OCI-LY1 (cell line): Measurements from ENCODE around the gene LZTFL1.

Experiments
- H2AFZ ChIP-seq: fragments of 200-600 bp; sonication (generic), shearing (Covaris generic); 2 replicates; pipeline ENCODE4 v1.6.0; 2014; ENCODE audit warnings: antibody characterized with exemption, mild to moderate bottlenecking, low read length
- H3F3A ChIP-seq: fragments of 200-600 bp; sonication (generic), shearing (Covaris generic); 2 replicates; pipeline ENCODE4 v1.6.0; 2014; ENCODE audit warnings: mild to moderate bottlenecking, antibody characterized with exemption, low read length, moderate library complexity; ENCODE audit not compliant: insufficient read depth
- H3K27ac ChIP-seq: fragments of 200-600 bp; sonication (generic); 2 replicates; pipeline ENCODE4 v1.5.1; 2014; ENCODE audit warnings: low read length, mixed run types, mild to moderate bottlenecking, low read depth; ENCODE audit not compliant: poor library complexity, severe bottlenecking
- H3K27me3 ChIP-seq: fragments of 200-600 bp; sonication (generic); 2 replicates; pipeline ENCODE4 v1.6.0; 2014; ENCODE audit warnings: antibody characterized with exemption, mild to moderate bottlenecking, low read length, moderate library complexity; ENCODE audit not compliant: insufficient read depth
- H3K36me3 ChIP-seq: fragments of 200-600 bp; sonication (generic); 2 replicates; pipeline ENCODE4 v1.6.1; 2014; ENCODE audit warnings: mild to moderate bottlenecking, antibody characterized with exemption, low read length, moderate library complexity, mixed read lengths; ENCODE audit not compliant: insufficient read depth
- H3K4me1 ChIP-seq: fragments of 200-600 bp; sonication (generic); 2 replicates; pipeline ENCODE4 v1.5.1; 2014; ENCODE audit warnings: mild to moderate bottlenecking, low read length, moderate library complexity; ENCODE audit not compliant: insufficient read depth, severe bottlenecking
- H3K4me2 ChIP-seq: fragments of 200-600 bp; sonication (generic), shearing (Covaris generic); 2 replicates; pipeline ENCODE4 v1.6.1; 2014; ENCODE audit warnings: low read length
- H3K4me3 ChIP-seq: fragments of 200-600 bp; sonication (generic); 2 replicates; pipeline ENCODE4 v1.5.1; 2014; ENCODE audit warnings: low read length, low read depth, mild to moderate bottlenecking, mixed read lengths; ENCODE audit not compliant: poor library complexity, severe bottlenecking
- H3K79me2 ChIP-seq: fragments of 200-600 bp; shearing (Covaris generic); 2 replicates; pipeline ENCODE4 v1.6.1; 2016; ENCODE audit warnings: mixed run types, low read length, mixed read lengths; ENCODE audit not compliant: insufficient read depth
- H3K9ac ChIP-seq: fragments of 200-600 bp; sonication (generic), shearing (Covaris generic); 2 replicates; pipeline ENCODE4 v1.6.1; 2014; ENCODE audit warnings: mild to moderate bottlenecking, low read length, mixed read lengths
- H3K9me2 ChIP-seq: fragments of 200-600 bp; sonication (generic), shearing (Covaris generic); 2 replicates; pipeline ENCODE4 v1.6.1; 2014; ENCODE audit warnings: low read depth, mild to moderate bottlenecking, low read length, mixed read lengths
- H3K9me3 ChIP-seq: fragments of 200-600 bp; shearing (Covaris generic); 2 replicates; pipeline ENCODE4 v1.6.1; 2014; ENCODE audit warnings: low read length, mixed read lengths
- H4K20me1 ChIP-seq: fragments of 200-600 bp; sonication (generic), shearing (Covaris generic); 2 replicates; pipeline ENCODE4 v1.6.0; 2016; ENCODE audit warnings: mild to moderate bottlenecking, low read length; ENCODE audit not compliant: insufficient read depth
- CTCF ChIP-seq: fragments of 200-600 bp; sonication (generic), shearing (Covaris generic); IDR thresholded peaks from 2 replicates; pipeline ENCODE4 v1.5.1; 2017; ENCODE audit warnings: mild to moderate bottlenecking, antibody characterized with exemption, low read length, moderate library complexity, mixed read lengths
- EZH2 ChIP-seq: fragments of 200-600 bp; sonication (generic), shearing (Covaris generic); IDR thresholded peaks from 2 replicates; pipeline ENCODE4 v1.8.0; 2017; ENCODE audit warnings: borderline replicate concordance, mixed run types, mild to moderate bottlenecking, antibody characterized with exemption, low read length, moderate library complexity, mixed read lengths

Gene LZTFL1

GRCh38 chr3:45878124-45878523, 36.2 kb upstream of the LZTFL1 start:
- no peak for TF ChIP-seq EZH2
- no peak for TF ChIP-seq CTCF
- H3K9ac ChIP-seq: no peak overlapping the region

GRCh38 chr3:45874677-45875346, 32.9 kb upstream of the LZTFL1 start:
- H3K79me2 ChIP-seq: no peaks in the 10 kb centered on the region
- no peaks in the 10 kb centered on the region for H3K36me3 ChIP-seq
- H3F3A ChIP-seq: no peaks in the 10 kb centered on the region
- TF ChIP-seq CTCF (no peak), EZH2 (no peak)
- H3K27ac ChIP-seq: no peak overlapping the region
- no peaks in the 10 kb centered on the region for H3K4me1 ChIP-seq
- H2AFZ ChIP-seq: no peak overlapping the region
- H3K9me3 ChIP-seq: no peaks in the 10 kb centered on the region
- H3K4me3 ChIP-seq: no peak overlapping the region
- H3K27me3 ChIP-seq: no peaks in the 10 kb centered on the region
- H3K4me2 ChIP-seq: no peak overlapping the region
- H3K9ac ChIP-seq: no peak overlapping the region
- H3K9me2 ChIP-seq: no peaks in the 10 kb centered on the region
- H4K20me1 ChIP-seq: no peaks in the 10 kb centered on the region

More at GRCh38 chr3:45878124-45878523, 36.2 kb upstream of the LZTFL1 start:
- Histone ChIP-seq H3F3A (no peaks in the 10 kb centered on the region), H3K9me3 (no peaks in the 10 kb centered on the region), H3K9me2 (no peaks in the 10 kb centered on the region), H2AFZ (no peak overlapping the region), H3K27me3 (no peaks in the 10 kb centered on the region; the same call in 1 of the 2 replicates), H3K4me3 (no peak overlapping the region), H3K79me2 (no peaks in the 10 kb centered on the region), H3K4me2 (no peak overlapping the region), H3K36me3 (no peaks in the 10 kb centered on the region), H3K4me1 (no peaks in the 10 kb centered on the region), H4K20me1 (no peaks in the 10 kb centered on the region), H3K27ac (no peak overlapping the region)

GRCh38 chr3:45873638-45874037, 31.7 kb upstream of the LZTFL1 start:
- Histone ChIP-seq H3K27ac (no peak overlapping the region), H2AFZ (no peak overlapping the region), H3F3A (no peaks in the 10 kb centered on the region), H4K20me1 (no peaks in the 10 kb centered on the region), H3K9me2 (no peaks in the 10 kb centered on the region), H3K36me3 (no peaks in the 10 kb centered on the region), H3K9ac (no peak overlapping the region), H3K79me2 (no peaks in the 10 kb centered on the region), H3K4me1 (no peaks in the 10 kb centered on the region), H3K4me3 (no peak overlapping the region), H3K9me3 (no peaks in the 10 kb centered on the region), H3K27me3 (no peaks in the 10 kb centered on the region), H3K4me2 (no peak overlapping the region)
- TF ChIP-seq CTCF (no peak), EZH2 (no peak)
